ENCODE data around the gene FAIM2. TPM values are rescaled to one million over a fixed set of nuclear protein-coding genes. Genes with fewer than 3 reads are reported as not detected.

Gene FAIM2
- total RNA-seq, 2 experiments from 2014 or later: 0.33 to 0.50 TPM

DNA sequence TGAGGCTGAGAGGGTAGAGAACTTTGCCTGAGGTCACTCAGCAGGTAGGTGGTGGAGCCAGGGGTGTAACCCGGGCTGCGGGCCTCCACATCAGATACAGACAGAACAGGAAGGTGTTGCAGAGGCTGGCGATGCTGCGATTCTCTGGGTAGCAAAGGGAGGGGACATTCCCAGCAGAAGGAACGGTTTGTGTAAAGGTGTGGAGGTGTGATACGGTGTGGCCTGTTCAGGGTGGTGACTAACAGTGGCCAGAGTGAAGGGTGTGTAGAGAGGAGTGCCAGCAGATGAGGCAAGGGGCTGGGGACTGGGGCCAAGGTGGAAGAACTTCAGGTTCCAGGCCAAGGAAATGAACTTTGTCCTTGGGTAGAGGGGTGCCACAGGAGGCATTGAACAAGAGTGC, 18.2 kb upstream of the FAIM2 start:
- ChIA-PET CTCF (interaction anchor here (1.1 kb wide), 1 partner anchor 55 kb away, joined by 6 read pairs; no protein-coding TSS in a partner anchor), POLR2A (no interaction called here)
- DNase-seq: no peak
- H3K4me3 Mint-ChIP-seq: no peak overlapping the region
- H3K27ac Mint-ChIP-seq: no peak overlapping the region
- peaks cover 12% of the 10 kb centered on the region for H3K27me3 Mint-ChIP-seq
- no peaks in the 10 kb centered on the region for H3K4me1 Mint-ChIP-seq
- no peaks in the 10 kb centered on the region for H3K36me3 Mint-ChIP-seq (ENCODE audit: low read depth)
- no peaks in the 10 kb centered on the region for H3K9me3 Mint-ChIP-seq

DNA sequence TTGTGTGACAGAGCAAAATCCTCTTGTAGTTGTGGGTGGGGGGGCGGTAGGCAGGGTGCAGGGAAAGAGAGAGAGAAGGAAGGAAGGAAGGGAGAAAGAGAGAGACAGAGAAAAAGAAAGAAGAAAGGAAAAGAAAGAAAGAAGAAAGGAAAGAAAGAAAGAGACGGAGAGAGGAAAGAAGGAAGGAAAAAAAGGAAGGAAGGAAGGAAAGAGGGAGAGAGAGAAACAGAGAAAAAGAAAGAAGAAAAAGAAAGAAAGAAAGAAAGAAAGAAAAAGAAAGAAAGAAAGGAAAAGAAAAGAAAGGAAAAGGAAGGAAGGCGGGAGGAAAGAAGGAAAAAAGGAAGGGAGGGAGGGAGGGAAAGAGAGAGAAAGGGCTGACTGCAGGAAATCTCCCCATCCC, 17.6 kb upstream of the FAIM2 start:
- no peak overlapping the region for H3K27ac Mint-ChIP-seq
- DNase-seq: no peak
- POLR2A ChIA-PET: interaction anchor here (0.8 kb wide), 1 partner anchor 82 kb away, joined by 8 read pairs; no protein-coding TSS in a partner anchor
- H3K4me3 Mint-ChIP-seq: no peak overlapping the region
- no peaks in the 10 kb centered on the region for H3K36me3 Mint-ChIP-seq (ENCODE audit: low read depth)
- no peaks in the 10 kb centered on the region for H3K4me1 Mint-ChIP-seq
- H3K9me3 Mint-ChIP-seq: no peaks in the 10 kb centered on the region
- peaks cover 12% of the 10 kb centered on the region for H3K27me3 Mint-ChIP-seq
- CTCF ChIA-PET: no interaction called here

DNA sequence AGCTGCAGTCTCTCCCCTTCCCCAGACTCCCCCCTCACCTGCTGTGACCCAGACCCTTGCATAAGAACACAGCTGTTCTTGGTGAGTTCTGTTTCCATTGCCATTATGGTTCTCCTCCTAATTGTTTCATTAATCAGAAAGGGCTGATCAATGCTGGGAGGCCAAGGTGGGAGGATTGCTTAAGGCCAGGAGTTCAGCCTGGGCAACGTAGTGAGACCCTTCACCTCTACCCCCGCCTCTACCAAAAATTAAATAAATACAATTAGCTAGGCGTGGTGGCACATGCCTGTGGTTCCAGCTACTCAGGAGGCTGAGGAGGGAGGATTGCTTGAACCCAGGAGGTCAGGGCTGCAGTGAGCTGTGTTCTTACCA, 17.2 kb upstream of the FAIM2 start:
- H3K27ac Mint-ChIP-seq: no peak overlapping the region
- no peaks in the 10 kb centered on the region for H3K36me3 Mint-ChIP-seq (ENCODE audit: low read depth)
- CTCF ChIA-PET: no interaction called here
- POLR2A ChIA-PET: interaction anchor here (0.8 kb wide), 1 partner anchor 82 kb away, joined by 8 read pairs; no protein-coding TSS in a partner anchor
- no peak overlapping the region for H3K4me3 Mint-ChIP-seq
- no peaks in the 10 kb centered on the region for H3K9me3 Mint-ChIP-seq
- peaks cover 12% of the 10 kb centered on the region for H3K27me3 Mint-ChIP-seq
- no peaks in the 10 kb centered on the region for H3K4me1 Mint-ChIP-seq
- no peak for DNase-seq

- CTCF ChIA-PET: interaction anchor here (1.0 kb wide), 1 partner anchor 12 kb away, joined by 4 read pairs; no protein-coding TSS in a partner anchor
- no peaks in the 10 kb centered on the region for H3K9me3 Mint-ChIP-seq
Measured at GRCh38 chr12:49920241-49920914, 16.7 kb upstream of the FAIM2 start.

DNA sequence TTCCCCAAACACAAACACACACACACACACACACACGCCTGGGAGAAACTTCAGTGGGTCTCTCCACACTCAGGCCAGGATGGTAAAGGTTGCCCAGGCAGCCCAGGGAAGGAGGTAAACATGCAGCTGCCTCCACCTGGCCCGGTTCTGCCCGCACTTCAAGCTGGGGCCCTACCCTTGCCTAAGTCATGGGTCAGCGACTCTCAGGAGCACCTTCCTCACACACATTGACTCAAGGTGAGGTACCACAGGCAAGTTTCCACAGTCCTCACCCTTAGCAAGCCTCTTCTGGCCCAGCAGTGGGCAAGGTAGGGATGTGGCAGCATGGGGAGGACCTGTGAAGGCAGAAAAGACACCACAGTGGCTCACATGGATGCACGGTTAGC, 14.1 kb upstream of the FAIM2 start:
- H3K27me3 Mint-ChIP-seq: peaks cover 10% of the 10 kb centered on the region
- H3K4me3 Mint-ChIP-seq: no peak overlapping the region
- H3K9me3 Mint-ChIP-seq: no peaks in the 10 kb centered on the region
- ChIA-PET CTCF (no interaction called here), POLR2A (no interaction called here)
- no peaks in the 10 kb centered on the region for H3K4me1 Mint-ChIP-seq
- no peak for DNase-seq
- H3K36me3 Mint-ChIP-seq (ENCODE audit: low read depth): no peaks in the 10 kb centered on the region
- H3K27ac Mint-ChIP-seq: no peak overlapping the region

More at GRCh38 chr12:49920241-49920914, 16.7 kb upstream of the FAIM2 start:
- Mint-ChIP-seq H3K4me3 (no peak overlapping the region), H3K27me3 (peaks cover 12% of the 10 kb centered on the region), H3K36me3 (ENCODE audit: low read depth) (no peaks in the 10 kb centered on the region), H3K4me1 (no peaks in the 10 kb centered on the region), H3K27ac (peak overlapping the region; percentile 2)
- POLR2A ChIA-PET: interaction anchor here (0.8 kb wide), 1 partner anchor 83 kb away, joined by 8 read pairs; no protein-coding TSS in a partner anchor
- no peak for DNase-seq

DNA sequence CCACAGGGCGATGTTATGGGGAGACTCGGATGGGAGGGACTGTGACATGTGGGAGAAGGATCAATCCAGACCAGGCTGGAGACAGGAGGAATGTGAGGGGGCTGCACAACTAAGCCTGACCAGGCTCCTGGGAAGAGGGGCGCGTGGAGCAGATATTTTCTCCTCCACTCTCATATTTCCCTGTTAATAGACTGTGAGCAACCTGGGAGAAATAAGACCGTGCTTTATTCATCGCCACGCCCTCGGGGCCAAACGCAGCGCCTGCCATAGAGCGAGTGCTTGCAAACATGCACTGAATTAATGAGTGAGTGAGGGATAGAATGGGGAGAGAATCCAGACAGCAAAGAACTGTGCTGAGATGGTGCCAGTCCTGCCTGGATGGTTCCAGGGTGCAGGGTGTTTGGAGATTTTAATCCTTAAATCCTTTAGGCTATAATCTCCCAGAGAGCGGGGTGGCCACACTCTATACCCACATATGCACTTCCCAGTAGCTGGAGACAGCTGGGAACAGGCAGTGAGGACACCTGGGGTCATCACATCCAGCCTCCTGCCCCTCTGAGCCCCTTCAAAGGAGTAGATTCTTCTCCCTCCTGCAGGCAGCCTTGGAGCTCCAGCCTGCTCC, 13.6 kb upstream of the FAIM2 start:
- H3K4me1 Mint-ChIP-seq: no peaks in the 10 kb centered on the region
- ChIA-PET CTCF (no interaction called here), POLR2A (no interaction called here)
- no peaks in the 10 kb centered on the region for H3K36me3 Mint-ChIP-seq (ENCODE audit: low read depth)
- H3K4me3 Mint-ChIP-seq: no peak overlapping the region
- H3K9me3 Mint-ChIP-seq: no peaks in the 10 kb centered on the region
- no peak for DNase-seq
- peaks cover 10% of the 10 kb centered on the region for H3K27me3 Mint-ChIP-seq
- H3K27ac Mint-ChIP-seq: no peak overlapping the region

DNA sequence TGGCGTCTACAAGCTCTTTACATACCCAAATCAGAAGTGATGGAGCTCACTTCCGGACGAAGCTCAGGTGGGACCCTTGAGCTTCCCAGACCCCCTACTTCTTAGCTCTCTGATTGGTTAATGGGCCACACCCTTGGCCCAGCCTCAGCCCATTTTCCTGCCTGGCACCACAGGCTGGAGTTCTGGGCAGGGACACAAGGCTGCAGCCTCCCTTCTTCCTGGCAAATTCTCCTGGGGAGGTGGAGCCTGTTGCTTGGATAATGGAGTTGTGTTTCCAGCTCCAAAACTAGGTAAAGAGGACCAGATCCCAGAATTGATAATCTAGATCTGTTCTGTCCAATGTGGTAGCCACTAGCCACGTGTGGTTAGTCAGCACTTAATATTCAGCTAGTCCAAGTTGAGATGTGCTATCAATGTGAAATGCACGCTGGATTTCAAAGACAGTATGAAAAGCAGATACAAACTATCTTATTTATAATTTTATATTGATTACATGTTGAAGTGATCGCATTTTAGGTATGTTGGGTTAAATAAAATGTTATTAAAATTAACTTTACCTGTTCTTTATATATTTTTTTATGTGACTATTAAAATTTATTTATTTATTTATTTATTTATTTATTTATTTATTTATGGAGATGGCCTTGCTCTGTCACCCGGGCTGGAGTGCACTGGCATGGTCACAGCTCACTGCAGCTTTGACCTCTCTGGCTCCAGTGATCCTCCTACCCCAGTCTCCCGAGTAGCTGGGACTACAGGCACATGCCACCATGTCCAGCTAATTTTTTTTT, 12.6 kb upstream of the FAIM2 start:
- no peaks in the 10 kb centered on the region for H3K4me1 Mint-ChIP-seq
- CTCF ChIA-PET: interaction anchor here (0.8 to 1.1 kb wide), 2 partner anchors 30 to 51 kb away, joined by 3 to 4 read pairs; no protein-coding TSS in a partner anchor

GRCh38 chr12:49912345-49913255, 8.9 kb upstream of the FAIM2 start:
- no peak overlapping the region for H3K27ac Mint-ChIP-seq
- H3K27me3 Mint-ChIP-seq: no peaks in the 10 kb centered on the region
- no peak overlapping the region for H3K4me3 Mint-ChIP-seq
- CTCF ChIA-PET: no interaction called here
- no peaks in the 10 kb centered on the region for H3K36me3 Mint-ChIP-seq (ENCODE audit: low read depth)
- no peak for DNase-seq
- POLR2A ChIA-PET: no interaction called here
- H3K4me1 Mint-ChIP-seq: no peaks in the 10 kb centered on the region
- H3K9me3 Mint-ChIP-seq: no peaks in the 10 kb centered on the region

More for the DNA sequence above, 12.6 kb upstream of the FAIM2 start:
- peaks cover 10% of the 10 kb centered on the region for H3K27me3 Mint-ChIP-seq
- no peaks in the 10 kb centered on the region for H3K9me3 Mint-ChIP-seq
- H3K36me3 Mint-ChIP-seq (ENCODE audit: low read depth): no peaks in the 10 kb centered on the region
- DNase-seq: no peak
- POLR2A ChIA-PET: no interaction called here
- H3K4me3 Mint-ChIP-seq: no peak overlapping the region
- H3K27ac Mint-ChIP-seq: no peak overlapping the region

- ChIA-PET POLR2A (no interaction called here), CTCF (no interaction called here)
- H3K9me3 Mint-ChIP-seq: no peaks in the 10 kb centered on the region
- H3K27ac Mint-ChIP-seq: no peak overlapping the region
- no peaks in the 10 kb centered on the region for H3K4me1 Mint-ChIP-seq
- H3K36me3 Mint-ChIP-seq (ENCODE audit: low read depth): no peaks in the 10 kb centered on the region
- peaks cover under 1% of the 10 kb centered on the region for H3K27me3 Mint-ChIP-seq
- H3K4me3 Mint-ChIP-seq: no peak overlapping the region
- no peak for DNase-seq
Measured at GRCh38 chr12:49911213-49911605, 7.5 kb upstream of the FAIM2 start.

DNA sequence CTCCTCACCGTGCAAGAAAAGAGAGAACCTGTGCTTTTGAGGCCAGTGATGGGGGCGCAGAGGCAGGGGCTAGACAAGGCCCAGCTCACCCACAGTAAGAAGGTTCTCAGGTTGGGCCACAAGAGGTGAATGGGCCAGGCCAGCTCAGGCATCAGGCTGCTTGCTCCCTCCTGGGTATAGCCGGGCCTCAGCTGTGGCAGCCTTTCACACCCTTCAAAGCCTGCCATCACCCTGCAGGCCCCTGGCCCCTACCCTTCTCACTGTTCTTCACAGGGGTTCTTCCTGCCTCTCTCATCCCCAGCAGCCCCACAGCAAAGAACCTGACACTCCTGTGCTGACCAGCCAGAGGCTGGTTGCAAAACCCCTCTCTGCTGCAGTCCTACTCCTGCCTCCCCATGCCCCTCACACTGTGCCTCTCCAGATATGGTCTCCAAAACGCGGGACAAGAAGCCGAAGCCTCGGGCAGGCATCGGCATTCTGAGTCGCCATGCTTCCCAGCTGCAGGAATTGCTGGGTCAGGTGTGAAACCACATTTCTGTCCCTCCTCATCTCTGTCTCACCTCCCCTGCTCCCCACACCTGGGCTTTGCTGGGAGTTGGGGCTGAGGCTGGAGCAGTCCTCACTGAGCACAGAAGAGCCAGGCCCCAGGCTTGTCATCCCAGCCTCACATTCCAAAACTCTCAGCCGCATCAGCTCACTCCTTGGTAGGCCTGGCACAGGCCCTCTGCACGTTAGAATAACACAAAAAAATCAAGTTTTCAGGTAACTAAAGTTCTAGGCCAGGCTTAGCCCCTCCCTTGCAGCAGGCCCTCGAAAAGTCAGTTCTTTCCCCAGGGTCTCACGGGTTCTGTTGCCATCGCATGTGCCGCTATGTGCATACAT, 6.9 kb upstream of the FAIM2 start:
- H3K27ac Mint-ChIP-seq: peak overlapping the region; percentile 20
- H3K4me1 Mint-ChIP-seq: peaks cover 2% of the 10 kb centered on the region
- CTCF ChIA-PET: no interaction called here
- H3K4me3 Mint-ChIP-seq: no peak overlapping the region
- peaks cover 6% of the 10 kb centered on the region for H3K27me3 Mint-ChIP-seq
- no peaks in the 10 kb centered on the region for H3K9me3 Mint-ChIP-seq
- DNase-seq: no peak
- H3K36me3 Mint-ChIP-seq (ENCODE audit: low read depth): no peaks in the 10 kb centered on the region
- POLR2A ChIA-PET: no interaction called here

DNA sequence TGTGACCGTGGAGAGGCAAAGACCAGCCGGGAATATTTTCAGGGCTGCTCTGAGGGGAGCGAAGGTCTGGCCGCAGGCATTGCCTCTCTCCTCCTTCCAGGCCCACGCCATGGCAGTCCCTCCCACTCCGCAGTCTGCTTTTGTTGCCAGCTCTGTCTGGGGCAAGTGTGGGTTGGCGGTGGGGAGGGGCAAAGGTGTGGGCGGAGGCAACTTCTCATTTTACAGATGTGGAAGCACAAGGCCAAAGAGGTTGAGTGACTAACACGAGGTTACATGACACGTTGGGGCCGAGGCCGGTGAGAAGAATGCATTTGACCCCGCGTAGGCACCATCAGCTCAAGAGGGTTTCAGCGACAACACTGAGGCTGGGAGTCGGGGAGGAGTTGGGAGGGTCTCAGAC, 6.1 kb upstream of the FAIM2 start:
- no peak for DNase-seq
- Mint-ChIP-seq H3K36me3 (ENCODE audit: low read depth) (no peaks in the 10 kb centered on the region), H3K27ac (no peak overlapping the region), H3K27me3 (peaks cover 8% of the 10 kb centered on the region), H3K4me3 (no peak overlapping the region), H3K4me1 (peaks cover 2% of the 10 kb centered on the region), H3K9me3 (no peaks in the 10 kb centered on the region)
- CTCF ChIA-PET: no interaction called here
- POLR2A ChIA-PET: no interaction called here

GRCh38 chr12:49909356-49909755, 5.7 kb upstream of the FAIM2 start:
- Mint-ChIP-seq H3K36me3 (ENCODE audit: low read depth) (no peaks in the 10 kb centered on the region), H3K9me3 (no peaks in the 10 kb centered on the region), H3K4me3 (no peak overlapping the region), H3K27ac (no peak overlapping the region), H3K4me1 (peaks cover 7% of the 10 kb centered on the region), H3K27me3 (peaks cover 12% of the 10 kb centered on the region)
- no peak for DNase-seq
- ChIA-PET CTCF (interaction anchor here (0.5 kb wide), 1 partner anchor 36 kb away, joined by 3 read pairs; no protein-coding TSS in a partner anchor), POLR2A (no interaction called here)

Measured in activated CD4-positive, alpha-beta T cell treated with anti-CD3 and anti-CD28 coated beads, Interleukin-2, amount 10 ng/mL, durations not matched to agents 7 days and 5 days (primary cell).